Globus pallidus (tissue), 1 donor: Measurements from ENCODE around the gene ASPSCR1.
"Not testable (repeated sequence)": the region's sequence is repeated elsewhere in the genome, so short reads cannot be mapped to it uniquely, and the experiment has no call there.

Experiments
- DNase-seq: peaks from one replicate; pipeline ENCODE4 v3.0.0-alpha.2; 2015; ENCODE audit warnings: low spot score

Gene ASPSCR1

GRCh38 chr17:81941484-81942166 is 35.8 kb upstream of the ASPSCR1 start:
- DNase-seq: no peak

GRCh38 chr17:81942167-81942553 is 35.3 kb upstream of the ASPSCR1 start:
- no peak for DNase-seq

- no peak for DNase-seq
Observed at GRCh38 chr17:81944858-81945257, 32.6 kb upstream of the ASPSCR1 start.

- DNase-seq: no peak
Observed at GRCh38 chr17:81947189-81947588, 30.2 kb upstream of the ASPSCR1 start, which contains the start of gene MYADML2. Gene MYADML2 (minus strand): TSS chr17:81947233. CDS start chr17:81941741, 5,492 bp downstream.

GRCh38 chr17:81948635-81949378 is 28.6 kb upstream of the ASPSCR1 start:
- no peak for DNase-seq

- no peak for DNase-seq
Observed at GRCh38 chr17:81950501-81950900, 26.9 kb upstream of the ASPSCR1 start.

GRCh38 chr17:81951785-81952684 is 25.4 kb upstream of the ASPSCR1 start:
- no peak for DNase-seq

- DNase-seq: no peak
Observed at GRCh38 chr17:81952792-81953228, 24.6 kb upstream of the ASPSCR1 start.

GRCh38 chr17:81953443-81953842 is 24.0 kb upstream of the ASPSCR1 start:
- DNase-seq: not testable (repeated sequence)

GRCh38 chr17:81954131-81955057 is 23.0 kb upstream of the ASPSCR1 start:
- DNase-seq: no peak

- no peak for DNase-seq
Observed at GRCh38 chr17:81955058-81955681, 22.3 kb upstream of the ASPSCR1 start.

- DNase-seq: no peak
Observed at GRCh38 chr17:81955756-81956544, 21.5 kb upstream of the ASPSCR1 start.

GRCh38 chr17:81956607-81957589 is 20.5 kb upstream of the ASPSCR1 start:
- no peak for DNase-seq

GRCh38 chr17:81957691-81958432 is 19.6 kb upstream of the ASPSCR1 start:
- DNase-seq: no peak

GRCh38 chr17:81958633-81959342 is 18.6 kb upstream of the ASPSCR1 start:
- DNase-seq: no peak

GRCh38 chr17:81959362-81960129 is 17.9 kb upstream of the ASPSCR1 start:
- DNase-seq: no peak
